IMR-90 (cell line): ENCODE data around the gene EIF4H. TPM values are rescaled to one million over a fixed set of nuclear protein-coding genes. Genes with fewer than 3 reads are reported as not detected.

Experiments used
- ATAC-seq: fragments of 200-7000 bp; cut with Tn5 transposase; 2 replicates; pipeline ENCODE4 v1.9.1; 2020; ENCODE audit warnings: low read depth, mild to moderate bottlenecking, moderate library complexity
- BruUV-seq: library from RNA; stranded (reverse); fragments of 400-500 nt; replicated peaks from 2 replicates; lab custom pipeline; 2021; lab: Mats Ljungman, UMichigan
- CTCF ChIA-PET: fragments of 300-600 bp; formaldehyde crosslinking; extraction: SDS; loops from one replicate; lab custom pipeline; 2021; ENCODE audit warnings: antibody characterized with exemption; lab: Yijun Ruan, JAX
- POLR2A ChIA-PET: fragments of 300-600 bp; sonication (Branson Sonifier 250); formaldehyde crosslinking; loops from one replicate; lab custom pipeline; 2022; ENCODE audit warnings: antibody characterized with exemption; ENCODE audit not compliant: unreplicated experiment; lab: Charles Lee
- DNase-seq: peaks from one replicate; pipeline ENCODE4 v3.0.0; 2013
- H2AFZ ChIP-seq: replicated peaks from 2 replicates; pipeline ENCODE3; 2013; ENCODE audit warnings: low read length, mild to moderate bottlenecking; ENCODE audit not compliant: poor library complexity
- H2AK5ac ChIP-seq: 2 replicates; pipeline ENCODE4 v1.6.1; 2013; ENCODE audit warnings: low read depth, low read length, inconsistent platforms
- H2AK9ac ChIP-seq: replicated peaks from 2 replicates; pipeline ENCODE3; 2013; ENCODE audit warnings: mild to moderate bottlenecking, low read depth, low read length, moderate library complexity; ENCODE audit not compliant: poor library complexity
- H2BK120ac ChIP-seq: 2 replicates; pipeline ENCODE4 v1.6.1; 2013; ENCODE audit warnings: low read depth, low read length, inconsistent platforms
- H2BK15ac ChIP-seq: 3 replicates; pipeline ENCODE4 v1.6.1; 2013; ENCODE audit warnings: low read depth, low read length, inconsistent platforms
- H2BK20ac ChIP-seq: 2 replicates; pipeline ENCODE4 v1.6.1; 2013; ENCODE audit warnings: low read depth, mild to moderate bottlenecking, inconsistent platforms, low read length, moderate library complexity
- H2BK5ac ChIP-seq: 2 replicates; pipeline ENCODE4 v1.6.1; 2013; ENCODE audit warnings: mild to moderate bottlenecking, low read depth, low read length, inconsistent platforms; ENCODE audit not compliant: poor library complexity, severe bottlenecking
- H3K14ac ChIP-seq: replicated peaks from 2 replicates; pipeline ENCODE4 v1.6.1; 2013; ENCODE audit warnings: low read depth, low read length, inconsistent platforms
- H3K18ac ChIP-seq: 2 replicates; pipeline ENCODE4 v1.6.1; 2013; ENCODE audit warnings: low read depth, low read length, control low read depth
- H3K23ac ChIP-seq: 2 replicates; pipeline ENCODE4 v1.6.1; 2013; ENCODE audit warnings: low read depth, low read length, inconsistent platforms
- H3K27ac ChIP-seq: 2 replicates; pipeline ENCODE4 v1.5.1; 2013; ENCODE audit warnings: mild to moderate bottlenecking, control low read depth, low read length; ENCODE audit not compliant: insufficient read depth
- H3K27me3 ChIP-seq: 2 replicates; pipeline ENCODE4 v1.6.1; 2013; ENCODE audit warnings: low read length; ENCODE audit not compliant: control insufficient read depth, insufficient read depth
- H3K36me3 ChIP-seq: 2 replicates; pipeline ENCODE4 v1.6.1; 2013; ENCODE audit warnings: low read length, mixed read lengths; ENCODE audit not compliant: control insufficient read depth, insufficient read depth
- H3K4ac ChIP-seq: 2 replicates; pipeline ENCODE4 v1.6.1; 2013; ENCODE audit warnings: low read depth, low read length, inconsistent platforms
- H3K4me1 ChIP-seq: 2 replicates; pipeline ENCODE4 v1.6.1; 2013; ENCODE audit warnings: low read length, mixed read lengths; ENCODE audit not compliant: control insufficient read depth, insufficient read depth
- H3K4me2 ChIP-seq: 2 replicates; pipeline ENCODE4 v1.6.1; 2013; ENCODE audit warnings: low read depth, mild to moderate bottlenecking, control low read depth, low read length, moderate library complexity
- H3K4me3 ChIP-seq: 2 replicates; pipeline ENCODE4 v1.5.1; 2013; ENCODE audit warnings: low read depth, mild to moderate bottlenecking, control low read depth, low read length, moderate library complexity; ENCODE audit not compliant: insufficient read depth
- H3K56ac ChIP-seq: 2 replicates; pipeline ENCODE4 v1.6.1; 2013; ENCODE audit warnings: low read length, inconsistent platforms; ENCODE audit not compliant: insufficient read depth; ENCODE audit errors: extremely low read depth
- H3K79me1 ChIP-seq, 2 experiments: 2 replicates each; pipeline ENCODE4 v1.6.1; 2013; ENCODE audit warnings: low read length in 2 of 2, inconsistent platforms in 1 of 2, low read depth in 1 of 2
- H3K9ac ChIP-seq: 2 replicates; pipeline ENCODE4 v1.6.1; 2013; ENCODE audit warnings: low read depth, low read length, control low read depth
- H3K9me1 ChIP-seq: 2 replicates; pipeline ENCODE4 v1.6.1; 2013; ENCODE audit warnings: low read length, inconsistent platforms; ENCODE audit not compliant: insufficient read depth
- H3K9me3 ChIP-seq: 2 replicates; pipeline ENCODE4 v1.6.1; 2013; ENCODE audit warnings: low read length; ENCODE audit not compliant: control insufficient read depth, insufficient read depth
- H4K20me1 ChIP-seq: 2 replicates; pipeline ENCODE4 v1.6.1; 2013; ENCODE audit warnings: low read length, inconsistent platforms; ENCODE audit not compliant: insufficient read depth
- H4K5ac ChIP-seq: 2 replicates; pipeline ENCODE4 v1.6.1; 2013; ENCODE audit warnings: mild to moderate bottlenecking, low read depth, low read length, control low read depth
- H4K8ac ChIP-seq, 2 experiments: 2 replicates each; pipeline ENCODE4 v1.6.1; 2013; ENCODE audit warnings: low read depth in 2 of 2, low read length in 2 of 2, control low read depth in 1 of 2, inconsistent platforms in 1 of 2
- H4K91ac ChIP-seq: 2 replicates; pipeline ENCODE4 v1.6.1; 2013; ENCODE audit warnings: low read depth, low read length, inconsistent platforms; ENCODE audit not compliant: insufficient read depth
- BHLHE40 ChIP-seq: fragments of 150-350 bp; IDR thresholded peaks from 2 replicates; pipeline ENCODE4 v1.6.1; 2016; ENCODE audit warnings: mild to moderate bottlenecking, low read depth, low read length
- CEBPB ChIP-seq: IDR thresholded peaks from 2 replicates; pipeline ENCODE4 v1.6.1; 2012; ENCODE audit warnings: low read depth, low read length, improper control_type of control experiment
- CHD1 ChIP-seq: IDR thresholded peaks from 2 replicates; pipeline ENCODE4 v1.6.1; 2012; ENCODE audit warnings: low read depth, low read length, improper control_type of control experiment
- FOS ChIP-seq: fragments of 150-350 bp; IDR thresholded peaks from 2 replicates; pipeline ENCODE4 v1.6.1; 2016; ENCODE audit warnings: low read depth, low read length
- MAFK ChIP-seq: IDR thresholded peaks from 2 replicates; pipeline ENCODE4 v1.6.1; 2012; ENCODE audit warnings: low read depth, low read length, improper control_type of control experiment
- MAZ ChIP-seq: IDR thresholded peaks from 2 replicates; pipeline ENCODE4 v1.6.1; 2012; ENCODE audit warnings: low read depth, mild to moderate bottlenecking, low read length, improper control_type of control experiment, moderate library complexity, borderline replicate concordance
- MXI1 ChIP-seq: IDR thresholded peaks from 2 replicates; pipeline ENCODE4 v1.6.1; 2012; ENCODE audit warnings: low read depth, mild to moderate bottlenecking, low read length, moderate library complexity, borderline replicate concordance
- NFE2L2 ChIP-seq: fragments of 150-350 bp; IDR thresholded peaks from 2 replicates; pipeline ENCODE4 v1.6.1; 2016; ENCODE audit warnings: low read depth, mild to moderate bottlenecking, low read length
- POLR2A ChIP-seq: IDR thresholded peaks from 2 replicates; pipeline ENCODE4 v1.6.1; 2012; ENCODE audit warnings: mild to moderate bottlenecking, low read depth, low read length
- RAD21 ChIP-seq: IDR thresholded peaks from 2 replicates; pipeline ENCODE4 v1.6.1; 2012; ENCODE audit warnings: low read length, improper control_type of control experiment
- RCOR1 ChIP-seq: IDR thresholded peaks from 2 replicates; pipeline ENCODE4 v1.6.1; 2012; ENCODE audit warnings: mild to moderate bottlenecking, low read length, improper control_type of control experiment; ENCODE audit not compliant: insufficient replicate concordance
- RFX5 ChIP-seq: IDR thresholded peaks from 2 replicates; pipeline ENCODE4 v1.8.0; 2012; ENCODE audit warnings: low read depth, mild to moderate bottlenecking, low read length, moderate library complexity
- SMC3 ChIP-seq: fragments of 150-350 bp; IDR thresholded peaks from 2 replicates; pipeline ENCODE4 v1.6.1; 2016; ENCODE audit warnings: low read depth, mild to moderate bottlenecking, antibody characterized with exemption, low read length, moderate library complexity
- WGBS, 2 experiments: methylation state at CpG; one replicate each; pipeline versions ENCODE4 v1.1.5 to v1.1.7; 2013; ENCODE audit warnings: missing lambda C conversion rate in 2 of 2; ENCODE audit not compliant: insufficient read length in 1 of 2; ENCODE audit errors: extremely low coverage in 2 of 2; 5-methylcytosine and 5-hydroxymethylcytosine counted together
- dilution Hi-C: fragments of 300-500 bp; cut with HindIII; formaldehyde crosslinking; loops from one replicate; pipeline ENCODE4 v1.14.3; 2018; ENCODE audit warnings: low sequenced_read_pairs; ENCODE audit not compliant: unreplicated experiment
- in situ Hi-C: fragments of 300-500 bp; cut with MboI; formaldehyde crosslinking; loops from 3 replicates; pipeline ENCODE4 v1.14.3; 2019; ENCODE audit warnings: low sequenced_read_pairs, inconsistent platforms, mixed read lengths
- intact Hi-C: fragments of 100-400 bp; cut with micrococcal nuclease; formaldehyde crosslinking; loops from 2 replicates; pipeline ENCODE4 v1.10.0; 2022
- polyA plus RNA-seq, 3 experiments: library from polyadenylated mRNA; depleted of rRNA; stranded (reverse); fragments of >200 nt; gene quantifications; 2 replicates each; pipeline ENCODE4 v1.2.3, GENCODE V29; 2012; ENCODE audit warnings: low replicate concordance in 1 of 3
- total RNA-seq: library from RNA; depleted of rRNA; stranded (reverse); fragments of >200 nt; gene quantifications from 2 replicates; pipeline ENCODE4 v1.2.3, GENCODE V29; 2012
- TF ChIP-seq, protein P1 (sequence below): conservative IDR thresholded peaks from 2 replicates; pipeline ENCODE4 v1.5.1; 2012; ENCODE audit warnings: mild to moderate bottlenecking, low read depth, low read length, improper control_type of control experiment
- TF ChIP-seq, protein P2 (sequence below): fragments of 150-350 bp; IDR thresholded peaks from 2 replicates; pipeline ENCODE4 v1.6.1; 2016; ENCODE audit warnings: low read depth, mild to moderate bottlenecking, low read length, moderate library complexity, borderline replicate concordance

Gene EIF4H
- total and polyA plus RNA-seq, 2 of the 4 experiments (the other 2 are of a cell fraction): 241 to 321 TPM

DNA sequence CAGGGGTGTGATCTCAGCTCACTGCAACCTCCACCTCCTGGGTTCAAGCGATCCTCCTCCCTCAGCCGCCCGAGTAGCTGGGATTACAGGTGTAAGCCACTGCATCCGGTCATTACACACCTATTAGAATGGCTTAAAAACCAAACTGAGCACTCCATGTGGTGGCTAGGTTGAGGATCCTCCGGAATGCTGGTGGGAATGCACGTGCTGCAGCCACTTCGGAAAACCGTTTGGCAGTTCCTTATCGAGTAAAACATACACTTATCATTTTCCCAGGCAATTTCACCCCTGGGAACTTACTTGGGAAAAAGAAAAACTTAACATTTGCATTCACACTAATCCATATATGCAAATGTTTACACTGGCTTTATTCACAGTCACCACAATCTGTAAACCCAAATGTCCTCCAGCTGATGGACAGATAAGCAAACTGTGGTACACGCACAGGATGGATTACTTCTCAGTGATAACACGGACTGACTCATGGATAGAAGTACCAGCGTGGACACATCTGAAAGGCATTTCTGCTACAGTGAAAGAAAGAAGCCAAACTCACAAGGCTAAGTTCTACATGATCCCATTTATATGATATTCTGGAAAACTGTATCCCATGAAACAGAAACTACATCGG is 59.6 kb downstream of the EIF4H start:
- POLR2A ChIA-PET: no interaction called here
- H2BK5ac ChIP-seq: peak overlapping the region; percentile 58
- peak overlapping the region; percentile 67 for H3K4me2 ChIP-seq
- 0 out of 2 replicates have a peak overlapping the region, but pooled peaks have one; percentile 13 for H4K5ac ChIP-seq
- H2BK120ac ChIP-seq: peak overlapping the region; percentile 77
- peak overlapping the region; percentile 42; the same call in 1 of the 2 replicates for H3K23ac ChIP-seq
- CTCF ChIA-PET: no interaction called here
- in situ Hi-C loops (loop anchor here (25.0 kb wide), 1 partner anchor 129 kb away; no protein-coding TSS in a partner anchor), dilution Hi-C loops (no loop called here), intact Hi-C loops (no loop called here)
- no peak overlapping the region for H3K56ac ChIP-seq
- peak; percentile 99 for DNase-seq
- H3K9ac ChIP-seq: no peak overlapping the region
- peak overlapping the region in 1 of 2 experiments; percentile 20; a peak in 2 of 4 replicates for H4K8ac ChIP-seq
- peak overlapping the region; percentile 48 for H3K27ac ChIP-seq
- peak overlapping the region; percentile 37; the same call in 1 of the 2 replicates for H2AK5ac ChIP-seq
- H3K18ac ChIP-seq: peak overlapping the region; percentile 14; the same call in 1 of the 2 replicates
- no peak overlapping the region for H3K4me3 ChIP-seq
- H3K9me1 ChIP-seq: peaks cover 10% of the 10 kb centered on the region
- peak; percentile 96 for ATAC-seq
- H3K14ac ChIP-seq: peak overlapping the region; percentile 40; the same call in 1 of the 2 replicates
- H2AK9ac ChIP-seq: no peak overlapping the region
- H4K20me1 ChIP-seq: peaks cover 17% of the 10 kb centered on the region
- no peaks in the 10 kb centered on the region for H3K27me3 ChIP-seq
- H4K91ac ChIP-seq: peak overlapping the region; percentile 49; the same call in 1 of the 2 replicates
- H2AFZ ChIP-seq: no peak overlapping the region
- peaks cover 32% of the 10 kb centered on the region for H3K36me3 ChIP-seq
- H3K79me1 ChIP-seq: peaks cover 0 to 9% of the 10 kb centered on the region in 2 experiments; a peak in 1 of 4 replicates
- H2BK15ac ChIP-seq: peak overlapping the region; percentile 55; the same call in 2 of the 3 replicates
- peak overlapping the region; percentile 74 for H3K4ac ChIP-seq
- peak overlapping the region; percentile 85 for H2BK20ac ChIP-seq
- H3K9me3 ChIP-seq: no peaks in the 10 kb centered on the region
- peaks cover 9% of the 10 kb centered on the region for H3K4me1 ChIP-seq
- 100% methylated on average over 1 of the region's 13 CpGs; no CpG with 5 or more reads in 1 of the 2 experiments for WGBS, 2 experiments
- no TSS peak for BruUV-seq
- TF ChIP-seq, protein P1, sequence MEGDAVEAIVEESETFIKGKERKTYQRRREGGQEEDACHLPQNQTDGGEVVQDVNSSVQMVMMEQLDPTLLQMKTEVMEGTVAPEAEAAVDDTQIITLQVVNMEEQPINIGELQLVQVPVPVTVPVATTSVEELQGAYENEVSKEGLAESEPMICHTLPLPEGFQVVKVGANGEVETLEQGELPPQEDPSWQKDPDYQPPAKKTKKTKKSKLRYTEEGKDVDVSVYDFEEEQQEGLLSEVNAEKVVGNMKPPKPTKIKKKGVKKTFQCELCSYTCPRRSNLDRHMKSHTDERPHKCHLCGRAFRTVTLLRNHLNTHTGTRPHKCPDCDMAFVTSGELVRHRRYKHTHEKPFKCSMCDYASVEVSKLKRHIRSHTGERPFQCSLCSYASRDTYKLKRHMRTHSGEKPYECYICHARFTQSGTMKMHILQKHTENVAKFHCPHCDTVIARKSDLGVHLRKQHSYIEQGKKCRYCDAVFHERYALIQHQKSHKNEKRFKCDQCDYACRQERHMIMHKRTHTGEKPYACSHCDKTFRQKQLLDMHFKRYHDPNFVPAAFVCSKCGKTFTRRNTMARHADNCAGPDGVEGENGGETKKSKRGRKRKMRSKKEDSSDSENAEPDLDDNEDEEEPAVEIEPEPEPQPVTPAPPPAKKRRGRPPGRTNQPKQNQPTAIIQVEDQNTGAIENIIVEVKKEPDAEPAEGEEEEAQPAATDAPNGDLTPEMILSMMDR: no peak
- TF ChIP-seq MAFK (peak; percentile 36; the same call in 1 of the 2 replicates), RAD21 (peak; percentile 20; the same call in 1 of the 2 replicates), RCOR1 (peak; percentile 43), SMC3 (peak; percentile 24; the same call in 1 of the 2 replicates), BHLHE40 (peak; percentile 99), MAZ (no peak), FOS (peak; percentile 89), CHD1 (no peak), NFE2L2 (no peak), RFX5 (no peak), CEBPB (no peak), POLR2A (no peak), MXI1 (peak; percentile 60)
- TF ChIP-seq, protein P2, sequence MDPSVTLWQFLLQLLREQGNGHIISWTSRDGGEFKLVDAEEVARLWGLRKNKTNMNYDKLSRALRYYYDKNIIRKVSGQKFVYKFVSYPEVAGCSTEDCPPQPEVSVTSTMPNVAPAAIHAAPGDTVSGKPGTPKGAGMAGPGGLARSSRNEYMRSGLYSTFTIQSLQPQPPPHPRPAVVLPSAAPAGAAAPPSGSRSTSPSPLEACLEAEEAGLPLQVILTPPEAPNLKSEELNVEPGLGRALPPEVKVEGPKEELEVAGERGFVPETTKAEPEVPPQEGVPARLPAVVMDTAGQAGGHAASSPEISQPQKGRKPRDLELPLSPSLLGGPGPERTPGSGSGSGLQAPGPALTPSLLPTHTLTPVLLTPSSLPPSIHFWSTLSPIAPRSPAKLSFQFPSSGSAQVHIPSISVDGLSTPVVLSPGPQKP: no peak
